ENCODE measurements around the gene LGALS9.

DNA sequence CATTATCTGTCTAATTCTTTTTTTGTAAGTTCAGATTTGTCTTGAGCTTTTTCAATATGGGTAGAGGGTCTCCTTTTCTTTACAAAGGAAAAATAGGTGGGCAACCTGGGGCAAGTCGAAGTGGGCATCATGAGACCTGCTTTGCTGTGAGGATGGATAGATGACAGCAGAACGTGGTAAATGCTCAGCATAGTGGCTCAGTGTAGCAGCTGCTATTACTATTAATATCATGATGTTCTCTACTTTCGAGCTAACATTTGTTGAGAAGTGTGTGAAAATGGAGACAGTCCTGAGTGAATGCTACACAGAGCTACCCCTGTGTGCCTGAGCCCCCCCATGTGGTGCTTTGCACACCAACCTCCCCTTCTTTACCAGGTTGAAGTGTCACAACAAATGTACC lies 39.0 kb upstream of the LGALS9 start:
- TF ChIP-seq, protein P1, sequence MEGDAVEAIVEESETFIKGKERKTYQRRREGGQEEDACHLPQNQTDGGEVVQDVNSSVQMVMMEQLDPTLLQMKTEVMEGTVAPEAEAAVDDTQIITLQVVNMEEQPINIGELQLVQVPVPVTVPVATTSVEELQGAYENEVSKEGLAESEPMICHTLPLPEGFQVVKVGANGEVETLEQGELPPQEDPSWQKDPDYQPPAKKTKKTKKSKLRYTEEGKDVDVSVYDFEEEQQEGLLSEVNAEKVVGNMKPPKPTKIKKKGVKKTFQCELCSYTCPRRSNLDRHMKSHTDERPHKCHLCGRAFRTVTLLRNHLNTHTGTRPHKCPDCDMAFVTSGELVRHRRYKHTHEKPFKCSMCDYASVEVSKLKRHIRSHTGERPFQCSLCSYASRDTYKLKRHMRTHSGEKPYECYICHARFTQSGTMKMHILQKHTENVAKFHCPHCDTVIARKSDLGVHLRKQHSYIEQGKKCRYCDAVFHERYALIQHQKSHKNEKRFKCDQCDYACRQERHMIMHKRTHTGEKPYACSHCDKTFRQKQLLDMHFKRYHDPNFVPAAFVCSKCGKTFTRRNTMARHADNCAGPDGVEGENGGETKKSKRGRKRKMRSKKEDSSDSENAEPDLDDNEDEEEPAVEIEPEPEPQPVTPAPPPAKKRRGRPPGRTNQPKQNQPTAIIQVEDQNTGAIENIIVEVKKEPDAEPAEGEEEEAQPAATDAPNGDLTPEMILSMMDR (IDR thresholded peaks at IDR 0.05): no peak
- no peak for TF ChIP-seq POLR2A (IDR thresholded peaks at IDR 0.05)

Data from adrenal gland (tissue), 5 donors.